Measurements from ENCODE around the gene IFI30.
A peak's percentile ranks its signal among the peaks of the same experiment; 100 is the strongest.
"Not testable (repeated sequence)": the region's sequence is repeated elsewhere in the genome, so short reads cannot be mapped to it uniquely, and the experiment has no call there.

The IFI30 gene

DNA sequence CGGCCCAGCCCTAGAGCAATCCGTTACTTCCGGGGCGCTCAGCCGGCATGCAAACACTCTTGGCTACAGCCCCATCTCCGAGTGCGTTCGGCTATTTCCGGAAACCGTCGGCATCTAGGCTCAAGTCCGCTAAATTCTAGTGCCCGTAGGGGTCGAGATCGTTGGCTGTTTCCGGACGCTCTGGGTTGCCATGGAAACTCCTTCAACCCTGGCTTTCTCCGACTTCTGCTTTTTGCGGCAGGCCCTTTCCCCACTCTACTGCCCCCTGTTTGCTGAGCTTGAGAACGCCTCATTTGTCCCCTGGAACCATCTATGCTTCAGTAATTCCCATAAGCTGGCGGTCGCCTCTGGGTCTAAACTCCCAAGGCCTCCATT, 21.2 kb upstream of the IFI30 start:
- Histone ChIP-seq H3K4me1 (ENCODE audit: control insufficient read depth in 1 of 2, insufficient read depth in 2 of 2, low read length in 2 of 2) (peaks cover 33 to 39% of the 10 kb centered on the region in 2 donors), H3K36me3 (ENCODE audit: control insufficient read depth in 1 of 2, insufficient read depth in 2 of 2, low read length in 2 of 2) (peaks cover 0 to 17% of the 10 kb centered on the region in 2 donors), H3K27ac (ENCODE audit: low read depth, low read length) (peak overlapping the region; percentile 93), H3K9ac (ENCODE audit: low read depth in 1 of 2, low read length in 2 of 2) (peak overlapping the region; percentile 83 to 93), H3K4me3 (ENCODE audit: low read depth in 1 of 2, low read length in 2 of 2) (peak overlapping the region; percentile 82), H3K9me3 (ENCODE audit: control insufficient read depth in 1 of 2, low read length in 2 of 2) (no peaks in the 10 kb centered on the region), H3K27me3 (ENCODE audit: control insufficient read depth in 1 of 2, insufficient read depth in 2 of 2, low read length in 2 of 2) (no peaks in the 10 kb centered on the region)

DNA sequence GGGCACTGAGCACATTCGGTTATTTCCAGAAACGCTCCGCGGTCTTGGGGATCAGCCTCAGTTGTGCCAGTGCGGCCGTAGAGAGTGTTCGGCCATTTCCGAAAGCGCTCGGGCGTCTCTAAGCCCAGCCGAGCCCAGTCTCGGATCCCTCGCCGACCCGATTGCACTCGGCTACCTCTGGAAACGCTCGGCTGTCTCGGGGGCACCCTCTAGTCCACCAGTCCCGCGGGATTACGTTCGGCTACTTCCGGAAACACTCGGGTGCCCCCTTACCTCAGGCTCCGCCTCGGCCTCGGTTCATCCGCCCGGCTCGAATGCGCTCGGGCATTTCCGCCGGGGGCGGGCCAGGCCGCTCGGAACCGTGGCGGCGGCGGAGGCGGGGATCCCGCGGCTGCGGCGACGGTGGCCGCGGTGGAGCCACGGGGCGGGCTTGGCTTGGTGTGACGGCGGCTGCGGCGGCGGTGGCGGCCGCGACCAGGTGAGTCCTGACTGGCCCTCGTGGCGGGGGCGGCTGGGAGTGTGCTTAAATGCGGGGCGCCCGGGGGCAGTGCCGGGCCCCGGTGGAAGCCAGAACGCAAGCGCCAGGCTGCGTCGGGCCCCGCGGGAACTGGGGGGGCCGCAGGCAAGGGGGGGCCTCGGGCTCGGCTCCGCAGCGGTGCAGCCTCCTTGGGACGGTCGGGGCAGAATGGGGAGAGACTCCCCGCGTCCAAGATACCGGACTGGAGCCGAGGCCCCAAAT, 20.6 kb upstream of the IFI30 start, which contains the start of gene PIK3R2:
Gene PIK3R2, plus strand, starts transcription at position 347 of the 739 bp plus-strand sequence. CDS start 2,717 bp downstream, outside the sequence.
- Histone ChIP-seq H3K27ac (ENCODE audit: low read depth, low read length) (peak within 1 kb of the TSS; percentile 93), H3K9ac (ENCODE audit: low read depth in 1 of 2, low read length in 2 of 2) (peak within 1 kb of the TSS; percentile 88 to 93), H3K9me3 (ENCODE audit: control insufficient read depth in 1 of 2, low read length in 2 of 2) (no peaks in the 10 kb centered on the region), H3K36me3 (ENCODE audit: control insufficient read depth in 1 of 2, insufficient read depth in 2 of 2, low read length in 2 of 2) (peaks cover 0 to 15% of the 10 kb centered on the region in 2 donors), H3K4me3 (ENCODE audit: low read depth in 1 of 2, low read length in 2 of 2) (peak within 1 kb of the TSS; percentile 83 to 90), H3K4me1 (ENCODE audit: control insufficient read depth in 1 of 2, insufficient read depth in 2 of 2, low read length in 2 of 2) (peaks cover 36 to 41% of the 10 kb centered on the region in 2 donors), H3K27me3 (ENCODE audit: control insufficient read depth in 1 of 2, insufficient read depth in 2 of 2, low read length in 2 of 2) (no peaks in the 10 kb centered on the region)

DNA sequence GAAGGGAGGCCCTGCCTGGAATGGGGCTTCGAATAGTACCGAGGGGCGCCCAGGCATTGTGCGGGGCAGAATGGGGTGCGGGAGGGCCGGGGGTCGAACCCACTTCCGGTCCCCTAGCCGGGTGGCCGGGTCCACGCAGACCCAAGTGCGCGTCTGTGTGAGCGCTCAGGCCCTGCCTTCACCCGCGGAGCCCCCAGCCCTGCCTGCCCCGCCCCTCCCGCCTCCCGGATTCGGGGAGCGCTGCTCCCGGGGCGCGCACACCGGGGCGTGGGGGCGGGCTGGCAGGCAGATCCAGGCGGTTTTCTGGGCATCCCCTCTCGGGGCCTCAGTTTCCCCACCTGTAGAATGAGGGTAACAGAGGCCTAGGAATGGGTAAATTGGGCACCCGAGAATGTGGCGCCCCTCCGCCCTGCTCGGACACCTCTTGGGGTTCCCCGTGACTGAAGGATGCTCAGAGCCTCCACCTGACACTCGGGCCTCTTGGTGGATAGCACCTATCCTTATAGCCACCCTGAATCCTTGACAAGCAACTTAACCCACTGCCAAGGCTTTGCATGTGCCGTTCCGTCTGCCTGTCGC, 20.0 kb upstream of the IFI30 start:
- H3K4me3 ChIP-seq (ENCODE audit: low read depth in 1 of 2, low read length in 2 of 2) = peak overlapping the region; percentile 83 to 90
- H3K4me1 ChIP-seq (ENCODE audit: control insufficient read depth in 1 of 2, insufficient read depth in 2 of 2, low read length in 2 of 2) = peaks cover 36 to 41% of the 10 kb centered on the region in 2 donors
- H3K27ac ChIP-seq (ENCODE audit: low read depth, low read length) = peak overlapping the region; percentile 61
- peaks cover 0 to 15% of the 10 kb centered on the region in 2 donors for H3K36me3 ChIP-seq (ENCODE audit: control insufficient read depth in 1 of 2, insufficient read depth in 2 of 2, low read length in 2 of 2)
- no peaks in the 10 kb centered on the region for H3K27me3 ChIP-seq (ENCODE audit: control insufficient read depth in 1 of 2, insufficient read depth in 2 of 2, low read length in 2 of 2)
- peak overlapping the region; percentile 65 to 88 for H3K9ac ChIP-seq (ENCODE audit: low read depth in 1 of 2, low read length in 2 of 2)
- no peaks in the 10 kb centered on the region for H3K9me3 ChIP-seq (ENCODE audit: control insufficient read depth in 1 of 2, low read length in 2 of 2)

DNA sequence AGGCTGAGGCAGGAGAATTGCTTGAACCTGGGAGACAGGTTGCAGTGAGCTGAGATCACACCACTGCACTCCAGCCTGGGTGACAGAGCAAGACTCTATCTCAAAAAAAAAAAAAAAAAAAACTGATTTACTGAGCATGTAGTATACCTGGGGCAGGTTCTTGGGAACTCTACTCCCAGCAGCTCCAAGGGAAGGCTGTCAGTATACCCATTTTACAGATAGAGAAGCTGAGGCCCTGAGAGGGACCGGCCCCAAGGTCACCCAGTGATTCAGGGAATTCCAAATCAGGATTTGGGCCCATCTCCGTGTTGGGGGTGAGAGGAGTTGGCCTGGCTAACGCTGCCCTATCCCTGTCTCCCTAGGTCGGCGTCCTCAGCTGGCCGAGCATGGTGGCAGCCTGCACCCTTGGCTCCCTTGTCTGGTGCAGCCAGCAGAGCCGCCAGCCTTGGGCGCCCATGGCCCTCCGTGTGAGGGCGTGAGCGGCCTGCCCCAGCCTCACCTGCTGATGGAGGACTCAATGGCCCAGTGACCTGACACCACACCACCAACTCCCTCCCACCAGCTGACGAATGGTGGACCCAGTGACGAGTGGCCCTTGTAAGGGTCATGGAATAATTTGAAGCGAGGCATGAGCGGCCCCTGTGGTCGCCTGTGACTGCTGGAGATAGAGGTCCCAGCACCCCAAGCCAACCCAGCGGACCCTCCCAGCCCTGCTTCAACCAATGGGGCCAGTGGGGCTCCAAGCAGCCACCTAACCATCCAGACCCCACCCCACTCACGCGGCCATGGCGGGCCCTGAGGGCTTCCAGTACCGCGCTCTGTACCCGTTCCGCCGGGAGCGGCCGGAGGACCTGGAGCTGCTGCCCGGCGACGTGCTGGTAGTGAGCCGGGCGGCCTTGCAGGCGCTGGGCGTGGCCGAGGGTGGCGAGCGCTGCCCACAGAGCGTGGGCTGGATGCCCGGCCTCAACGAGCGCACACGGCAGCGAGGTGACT, 18.2 kb upstream of the IFI30 start:
- H3K9me3 ChIP-seq (ENCODE audit: control insufficient read depth in 1 of 2, low read length in 2 of 2) = no peaks in the 10 kb centered on the region
- peaks cover 36 to 42% of the 10 kb centered on the region in 2 donors for H3K4me1 ChIP-seq (ENCODE audit: control insufficient read depth in 1 of 2, insufficient read depth in 2 of 2, low read length in 2 of 2)
- H3K36me3 ChIP-seq (ENCODE audit: control insufficient read depth in 1 of 2, insufficient read depth in 2 of 2, low read length in 2 of 2) = peaks cover 0 to 12% of the 10 kb centered on the region in 2 donors
- H3K9ac ChIP-seq (ENCODE audit: low read depth in 1 of 2, low read length in 2 of 2) = peak overlapping the region; percentile 32 to 33
- H3K27ac ChIP-seq (ENCODE audit: low read depth, low read length) = no peak overlapping the region
- peak overlapping the region; percentile 10 to 40 for H3K4me3 ChIP-seq (ENCODE audit: low read depth in 1 of 2, low read length in 2 of 2)
- H3K27me3 ChIP-seq (ENCODE audit: control insufficient read depth in 1 of 2, insufficient read depth in 2 of 2, low read length in 2 of 2) = no peaks in the 10 kb centered on the region

DNA sequence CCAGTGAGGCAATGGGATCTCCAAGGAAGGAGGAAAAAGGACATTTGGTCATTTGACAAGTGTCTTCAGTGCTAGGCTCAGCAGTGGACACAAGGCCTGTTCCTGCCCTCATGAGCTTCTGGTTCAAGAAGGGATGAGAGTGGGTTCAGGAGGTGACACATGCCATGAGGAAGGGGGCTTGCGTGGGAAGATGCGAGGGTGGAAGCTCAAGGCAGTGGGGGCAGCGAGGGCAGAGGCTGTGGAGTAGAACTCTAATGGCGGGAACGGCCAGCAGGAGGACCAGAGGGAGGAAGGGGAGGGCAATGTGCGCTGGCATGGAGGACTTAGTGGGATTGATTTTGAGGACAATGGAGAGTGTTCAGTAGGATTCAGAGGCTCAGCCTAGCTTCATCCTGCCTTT, 17.3 kb upstream of the IFI30 start:
- Histone ChIP-seq H3K4me1 (ENCODE audit: control insufficient read depth in 1 of 2, insufficient read depth in 2 of 2, low read length in 2 of 2) (peaks cover 39 to 47% of the 10 kb centered on the region in 2 donors), H3K9ac (ENCODE audit: low read depth in 1 of 2, low read length in 2 of 2) (peak overlapping the region; percentile 54 to 76)

DNA sequence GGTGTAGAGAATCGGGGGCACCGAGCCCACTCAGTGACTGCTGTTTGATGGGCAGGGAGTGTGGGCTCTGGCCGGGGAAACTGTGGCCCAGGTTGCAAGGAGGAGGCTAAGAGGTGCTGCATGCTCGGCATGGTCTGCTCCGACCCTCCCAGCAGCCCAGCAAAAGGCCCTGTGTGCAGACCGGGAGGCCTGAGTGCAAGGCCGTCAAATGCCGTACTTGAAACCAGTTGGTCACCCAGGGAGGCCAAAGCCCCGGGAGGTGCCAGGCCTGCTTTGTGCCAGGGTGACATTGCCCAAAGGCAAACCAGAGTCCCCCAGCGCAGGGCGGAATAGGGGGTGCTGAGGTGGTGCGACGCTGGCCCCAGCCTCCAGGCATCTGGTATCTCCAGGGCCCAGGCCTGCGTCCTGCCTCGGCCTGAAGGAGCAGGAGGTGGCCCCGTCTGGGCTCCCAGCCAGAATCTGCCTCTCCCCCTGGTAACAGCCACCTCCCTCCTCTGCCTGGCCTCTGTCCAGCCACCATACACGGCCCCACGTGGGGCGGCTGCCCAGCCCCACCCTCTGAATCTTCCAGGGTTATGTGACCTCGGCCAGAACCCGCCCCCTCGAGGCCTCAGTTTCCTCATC, 16.7 kb upstream of the IFI30 start:
- Histone ChIP-seq H3K9ac (ENCODE audit: low read depth in 1 of 2, low read length in 2 of 2) (peak overlapping the region; percentile 54 to 76), H3K27me3 (ENCODE audit: control insufficient read depth in 1 of 2, insufficient read depth in 2 of 2, low read length in 2 of 2) (no peaks in the 10 kb centered on the region), H3K4me3 (ENCODE audit: low read depth in 1 of 2, low read length in 2 of 2) (peak overlapping the region in 1 of 2 donors; percentile 35), H3K4me1 (ENCODE audit: control insufficient read depth in 1 of 2, insufficient read depth in 2 of 2, low read length in 2 of 2) (peaks cover 38 to 46% of the 10 kb centered on the region in 2 donors), H3K9me3 (ENCODE audit: control insufficient read depth in 1 of 2, low read length in 2 of 2) (no peaks in the 10 kb centered on the region), H3K36me3 (ENCODE audit: control insufficient read depth in 1 of 2, insufficient read depth in 2 of 2, low read length in 2 of 2) (peaks cover 0 to 11% of the 10 kb centered on the region in 2 donors), H3K27ac (ENCODE audit: low read depth, low read length) (peak overlapping the region; percentile 56)

More for the DNA sequence above, 17.3 kb upstream of the IFI30 start:
- H3K36me3 ChIP-seq (ENCODE audit: control insufficient read depth in 1 of 2, insufficient read depth in 2 of 2, low read length in 2 of 2) = peaks cover 0 to 6% of the 10 kb centered on the region in 2 donors
- peak overlapping the region in 1 of 2 donors; percentile 35 for H3K4me3 ChIP-seq (ENCODE audit: low read depth in 1 of 2, low read length in 2 of 2)
- no peak overlapping the region for H3K27ac ChIP-seq (ENCODE audit: low read depth, low read length)
- H3K27me3 ChIP-seq (ENCODE audit: control insufficient read depth in 1 of 2, insufficient read depth in 2 of 2, low read length in 2 of 2) = no peaks in the 10 kb centered on the region
- H3K9me3 ChIP-seq (ENCODE audit: control insufficient read depth in 1 of 2, low read length in 2 of 2) = no peaks in the 10 kb centered on the region

DNA sequence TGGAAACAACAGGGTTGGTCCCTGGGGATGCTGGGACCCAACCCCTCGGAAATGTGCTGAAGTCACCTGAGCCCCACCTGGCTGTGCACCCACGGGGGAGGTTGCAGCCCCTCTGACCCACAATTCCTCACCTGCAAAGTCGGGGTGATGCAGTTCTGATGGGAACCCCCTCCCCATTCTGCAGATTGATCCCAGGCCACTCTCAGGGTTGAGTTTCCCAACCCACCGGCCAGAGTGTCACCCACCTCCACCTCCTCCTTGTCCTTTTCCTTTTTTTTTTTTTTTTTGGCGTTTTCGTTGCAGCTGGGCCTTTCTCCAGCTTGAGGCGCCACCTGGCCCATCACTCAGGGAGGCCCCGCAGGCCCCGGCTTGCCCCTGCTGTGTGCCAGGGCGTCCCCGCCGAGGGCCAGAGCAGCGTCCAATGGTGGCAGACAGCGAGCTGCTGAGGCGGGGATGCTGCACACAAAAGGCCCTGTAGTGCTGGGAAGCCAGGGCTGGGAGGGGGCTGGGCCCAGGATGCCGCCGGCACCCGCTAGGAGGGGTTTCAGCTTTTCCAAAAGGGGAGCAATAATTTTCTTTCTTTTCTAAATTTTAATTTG, 16.0 kb upstream of the IFI30 start:
- Histone ChIP-seq H3K9ac (ENCODE audit: low read depth in 1 of 2, low read length in 2 of 2) (peak overlapping the region; percentile 47 to 48), H3K36me3 (ENCODE audit: control insufficient read depth in 1 of 2, insufficient read depth in 2 of 2, low read length in 2 of 2) (peaks cover 0 to 15% of the 10 kb centered on the region in 2 donors), H3K9me3 (ENCODE audit: control insufficient read depth in 1 of 2, low read length in 2 of 2) (no peaks in the 10 kb centered on the region), H3K4me3 (ENCODE audit: low read depth in 1 of 2, low read length in 2 of 2) (no peak overlapping the region), H3K4me1 (ENCODE audit: control insufficient read depth in 1 of 2, insufficient read depth in 2 of 2, low read length in 2 of 2) (peaks cover 38 to 45% of the 10 kb centered on the region in 2 donors), H3K27me3 (ENCODE audit: control insufficient read depth in 1 of 2, insufficient read depth in 2 of 2, low read length in 2 of 2) (no peaks in the 10 kb centered on the region), H3K27ac (ENCODE audit: low read depth, low read length) (peak overlapping the region; percentile 56)

DNA sequence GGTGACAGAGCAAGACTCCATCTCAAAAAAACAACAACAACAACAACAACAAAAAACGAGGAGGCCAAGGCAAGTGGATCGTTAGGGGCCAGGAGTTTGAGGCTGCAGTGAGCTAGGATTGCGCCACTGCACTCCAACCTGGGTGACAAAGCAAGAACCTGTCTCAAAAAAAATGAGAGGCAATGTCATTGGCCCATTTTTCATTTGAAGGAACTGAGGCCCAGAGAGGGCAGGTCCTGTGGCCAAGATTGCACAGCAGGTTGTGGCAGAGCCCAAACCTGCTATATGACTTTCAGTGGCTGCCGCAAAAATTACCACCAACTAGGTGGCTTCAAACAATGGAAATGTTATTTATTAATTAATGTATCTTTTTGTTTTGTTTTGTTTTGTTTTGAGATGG, 15.1 kb upstream of the IFI30 start:
- peaks cover 38 to 45% of the 10 kb centered on the region in 2 donors for H3K4me1 ChIP-seq (ENCODE audit: control insufficient read depth in 1 of 2, insufficient read depth in 2 of 2, low read length in 2 of 2)
- H3K27me3 ChIP-seq (ENCODE audit: control insufficient read depth in 1 of 2, insufficient read depth in 2 of 2, low read length in 2 of 2) = no peaks in the 10 kb centered on the region
- H3K9me3 ChIP-seq (ENCODE audit: control insufficient read depth in 1 of 2, low read length in 2 of 2) = no peaks in the 10 kb centered on the region
- H3K4me3 ChIP-seq (ENCODE audit: low read depth in 1 of 2, low read length in 2 of 2) = no peak overlapping the region
- H3K36me3 ChIP-seq (ENCODE audit: control insufficient read depth in 1 of 2, insufficient read depth in 2 of 2, low read length in 2 of 2) = peaks cover 6 to 23% of the 10 kb centered on the region in 2 donors
- H3K9ac ChIP-seq (ENCODE audit: low read depth in 1 of 2, low read length in 2 of 2) = no peak overlapping the region
- no peak overlapping the region for H3K27ac ChIP-seq (ENCODE audit: low read depth, low read length)

DNA sequence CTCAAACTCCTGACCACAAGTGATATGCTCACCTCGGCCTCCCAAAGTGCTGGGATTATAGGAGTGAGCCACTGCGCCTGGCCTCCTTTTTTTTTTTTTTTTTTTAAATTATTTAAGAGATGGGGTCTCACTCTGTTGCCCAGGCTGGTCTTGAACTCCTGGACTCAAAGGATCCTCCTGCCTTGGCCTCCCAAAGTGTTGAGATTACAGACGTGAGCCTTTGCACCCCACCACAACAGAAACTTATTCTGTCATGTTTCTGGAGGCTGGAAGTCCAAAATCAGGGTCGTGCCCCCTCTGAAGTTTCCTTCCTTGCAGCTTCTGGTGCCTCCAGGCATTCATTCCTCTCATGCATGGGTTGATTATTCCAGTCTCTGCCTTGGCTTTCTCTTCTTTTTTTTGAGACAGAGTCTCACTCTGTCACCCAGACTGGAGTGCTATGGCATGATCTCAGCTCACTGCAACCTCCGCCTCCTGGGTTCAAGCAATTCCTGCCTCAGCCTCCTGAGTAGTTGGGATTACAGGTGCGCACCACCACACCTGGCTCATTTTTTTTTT, 14.5 kb upstream of the IFI30 start:
- peaks cover 6 to 28% of the 10 kb centered on the region in 2 donors for H3K36me3 ChIP-seq (ENCODE audit: control insufficient read depth in 1 of 2, insufficient read depth in 2 of 2, low read length in 2 of 2)
- not testable (repeated sequence) for H3K9ac ChIP-seq (ENCODE audit: low read depth in 1 of 2, low read length in 2 of 2); H3K27me3 ChIP-seq (ENCODE audit: control insufficient read depth in 1 of 2, insufficient read depth in 2 of 2, low read length in 2 of 2); H3K4me3 ChIP-seq (ENCODE audit: low read depth in 1 of 2, low read length in 2 of 2); H3K27ac ChIP-seq (ENCODE audit: low read depth, low read length); H3K9me3 ChIP-seq (ENCODE audit: control insufficient read depth in 1 of 2, low read length in 2 of 2)
- peaks cover 34 to 41% of the 10 kb centered on the region in 2 donors for H3K4me1 ChIP-seq (ENCODE audit: control insufficient read depth in 1 of 2, insufficient read depth in 2 of 2, low read length in 2 of 2)

All from duodenal mucosa (tissue), 2 donors.